RWPE1 (cell line): ENCODE results near the gene ERF.

Experiments
- CTCF ChIA-PET: fragments of 350-600 bp; sonication (Branson Sonifier 250); formaldehyde crosslinking; extraction: SDS; loops from one replicate; lab custom pipeline; 2021; lab: Yijun Ruan, JAX
- POLR2A ChIA-PET: fragments of 400-600 bp; formaldehyde crosslinking; extraction: SDS; loops from one replicate; lab custom pipeline; 2020; ENCODE audit warnings: antibody characterized with exemption; ENCODE audit not compliant: low non-redundant PET; lab: Yijun Ruan, JAX
- DNase-seq: peaks from one replicate; pipeline ENCODE4 v3.0.0; 2012; ENCODE audit warnings: low spot score
- H3K27ac ChIP-seq: fragments of 450-650 bp; 2 replicates; pipeline ENCODE4 v1.5.1; 2017
- CTCF ChIP-seq: fragments of 450-650 bp; conservative IDR thresholded peaks from 2 replicates; pipeline ENCODE4 v1.5.1; 2017; ENCODE audit warnings: low read depth, mild to moderate bottlenecking

The ERF gene

GRCh38 chr19:42278452-42279154 is 23.7 kb upstream of the ERF start:
- ChIA-PET POLR2A (interaction anchor here (0.8 to 1.9 kb wide), 3 partner anchors 24 to 36 kb away, joined by 3 to 4 read pairs (median 3); partner anchors contain the start of gene PAFAH1B3), CTCF (interaction anchor here (0.7 to 2.7 kb wide), 8 partner anchors 8 to 168 kb away, joined by 3 to 15 read pairs (median 8); no protein-coding TSS in a partner anchor)
- H3K27ac ChIP-seq: peak overlapping the region; percentile 100
- no peak for DNase-seq
- TF ChIP-seq CTCF: no peak

GRCh38 chr19:42277821-42278451 is 23.0 kb upstream of the ERF start:
- peak; percentile 67 for DNase-seq
- CTCF ChIA-PET: interaction anchor here (0.6 to 2.7 kb wide), 7 partner anchors 10 to 167 kb away, joined by 3 to 15 read pairs (median 3); no protein-coding TSS in a partner anchor
- peak overlapping the region; percentile 100 for H3K27ac ChIP-seq
- POLR2A ChIA-PET: interaction anchor here (0.8 to 1.9 kb wide), 3 partner anchors 24 to 35 kb away, joined by 3 to 4 read pairs (median 3); partner anchors contain the start of gene PAFAH1B3
- peak; percentile 38 for TF ChIP-seq CTCF

GRCh38 chr19:42276821-42277220 is 21.9 kb upstream of the ERF start:
- peak overlapping the region; percentile 100 for H3K27ac ChIP-seq
- no peak for TF ChIP-seq CTCF
- CTCF ChIA-PET: no interaction called here
- POLR2A ChIA-PET: no interaction called here
- no peak for DNase-seq

GRCh38 chr19:42276284-42276683 is 21.4 kb upstream of the ERF start:
- no peak for DNase-seq
- CTCF ChIA-PET: no interaction called here
- no peak for TF ChIP-seq CTCF
- peak overlapping the region; percentile 100 for H3K27ac ChIP-seq
- POLR2A ChIA-PET: no interaction called here

GRCh38 chr19:42275517-42275916 is 20.6 kb upstream of the ERF start:
- H3K27ac ChIP-seq: peak overlapping the region; percentile 100
- ChIA-PET POLR2A (no interaction called here), CTCF (interaction anchor here (0.7 kb wide), 1 partner anchor 29 kb away, joined by 3 read pairs; no protein-coding TSS in a partner anchor)
- no peak for TF ChIP-seq CTCF
- DNase-seq: no peak

- no peak for TF ChIP-seq CTCF
- no peak for DNase-seq
- ChIA-PET CTCF (interaction anchor here (0.7 kb wide), 1 partner anchor 29 kb away, joined by 3 read pairs; no protein-coding TSS in a partner anchor), POLR2A (no interaction called here)
- peak overlapping the region; percentile 100 for H3K27ac ChIP-seq
Observed at GRCh38 chr19:42275103-42275502, 20.2 kb upstream of the ERF start.
